ENCODE results near the gene C1QTNF5. TPM values are rescaled to one million over a fixed set of nuclear protein-coding genes. Genes with fewer than 3 reads are reported as not detected.
A peak's percentile ranks its signal among the peaks of the same experiment; 100 is the strongest.

Gene C1QTNF5
- total RNA-seq, 1 donor from 2014 or later = 0.90 TPM

- H3K9me3 Mint-ChIP-seq = no peaks in the 10 kb centered on the region
- H3F3A ChIP-seq (ENCODE audit: low read depth) = peaks cover 17% of the 10 kb centered on the region
- H3K4me3 ChIP-seq = no peak overlapping the region
- H3K4me3 Mint-ChIP-seq = no peak overlapping the region
- no peak overlapping the region for H3K27ac Mint-ChIP-seq
- H4K20me1 ChIP-seq (ENCODE audit: low read depth) = peaks cover 8% of the 10 kb centered on the region
- H3K4me2 ChIP-seq = no peak overlapping the region
- no peak for DNase-seq (ENCODE audit: low spot score)
- H3K79me2 ChIP-seq (ENCODE audit: low read depth) = no peaks in the 10 kb centered on the region
- no peaks in the 10 kb centered on the region for H3K36me3 ChIP-seq
- H3K9me3 ChIP-seq (ENCODE audit: low read depth) = no peaks in the 10 kb centered on the region
- no peak overlapping the region for H3K27ac ChIP-seq
- TF ChIP-seq EZH2phosphoT487 (IDR thresholded peaks at IDR 0.05) = no peak
- TF ChIP-seq CTCF (IDR thresholded peaks at IDR 0.05) = no peak
- H3K9ac ChIP-seq = no peak overlapping the region
- H3K36me3 Mint-ChIP-seq = no peaks in the 10 kb centered on the region
- no peak overlapping the region for H2AFZ ChIP-seq (replicated peaks)
- H3K4me1 ChIP-seq = peaks cover 40% of the 10 kb centered on the region
- H3K4me1 Mint-ChIP-seq = peaks cover 32% of the 10 kb centered on the region
- H3K27me3 Mint-ChIP-seq (ENCODE audit: insufficient read depth, low read depth) = peaks cover 22% of the 10 kb centered on the region
- peaks cover 49% of the 10 kb centered on the region for H3K27me3 ChIP-seq
Measured at GRCh38 chr11:119343726-119344125, 3.0 kb upstream of the C1QTNF5 start.

- no peak for TF ChIP-seq CTCF (IDR thresholded peaks at IDR 0.05)
- TF ChIP-seq EZH2 (IDR thresholded peaks at IDR 0.05) = no peak
- no peak for TF ChIP-seq EZH2phosphoT487 (IDR thresholded peaks at IDR 0.05)
- no peak overlapping the region for H3K4me3 Mint-ChIP-seq
- peaks cover 3% of the 10 kb centered on the region for H3K79me2 ChIP-seq (ENCODE audit: low read depth)
Measured at GRCh38 chr11:119342362-119343130, 1.9 kb upstream of the C1QTNF5 start.

GRCh38 chr11:119342023-119342300 is 1.3 kb upstream of the C1QTNF5 start:
- H3K9me3 ChIP-seq (ENCODE audit: low read depth) = no peaks in the 10 kb centered on the region
- peaks cover 10% of the 10 kb centered on the region for H4K20me1 ChIP-seq (ENCODE audit: low read depth)
- peaks cover 24% of the 10 kb centered on the region for H3K27me3 Mint-ChIP-seq (ENCODE audit: insufficient read depth, low read depth)
- H3F3A ChIP-seq (ENCODE audit: low read depth) = peaks cover 34% of the 10 kb centered on the region
- H3K36me3 ChIP-seq = no peaks in the 10 kb centered on the region
- H3K9me3 Mint-ChIP-seq = no peaks in the 10 kb centered on the region
- no peak overlapping the region for H3K4me2 ChIP-seq
- DNase-seq (ENCODE audit: low spot score) = no peak
- H3K4me1 ChIP-seq = peaks cover 52% of the 10 kb centered on the region
- peak overlapping the region; percentile 48 for H3K4me3 Mint-ChIP-seq
- H3K4me1 Mint-ChIP-seq = peaks cover 41% of the 10 kb centered on the region
- no peak overlapping the region for H3K9ac ChIP-seq
- peaks cover 9% of the 10 kb centered on the region for H3K79me2 ChIP-seq (ENCODE audit: low read depth)
- TF ChIP-seq CTCF (IDR thresholded peaks at IDR 0.05) (no peak), EZH2 (IDR thresholded peaks at IDR 0.05) (no peak), EZH2phosphoT487 (IDR thresholded peaks at IDR 0.05) (no peak)
- no peak overlapping the region for H2AFZ ChIP-seq (replicated peaks)
- H3K27ac ChIP-seq = no peak overlapping the region
- H3K4me3 ChIP-seq = no peak overlapping the region
- no peaks in the 10 kb centered on the region for H3K36me3 Mint-ChIP-seq
- H3K27ac Mint-ChIP-seq = no peak overlapping the region
- H3K27me3 ChIP-seq = peaks cover 50% of the 10 kb centered on the region

More at GRCh38 chr11:119342362-119343130, 1.9 kb upstream of the C1QTNF5 start:
- Histone ChIP-seq H3K4me3 (no peak overlapping the region), H4K20me1 (ENCODE audit: low read depth) (peaks cover 10% of the 10 kb centered on the region), H3K4me2 (no peak overlapping the region), H3K27me3 (peaks cover 50% of the 10 kb centered on the region), H3F3A (ENCODE audit: low read depth) (peaks cover 28% of the 10 kb centered on the region), H3K36me3 (no peaks in the 10 kb centered on the region), H3K9me3 (ENCODE audit: low read depth) (no peaks in the 10 kb centered on the region), H3K4me1 (peaks cover 49% of the 10 kb centered on the region), H3K27ac (no peak overlapping the region), H2AFZ (replicated peaks) (no peak overlapping the region), H3K9ac (no peak overlapping the region)
- Mint-ChIP-seq H3K27me3 (ENCODE audit: insufficient read depth, low read depth) (peaks cover 22% of the 10 kb centered on the region), H3K4me1 (peaks cover 40% of the 10 kb centered on the region), H3K27ac (peak overlapping the region; percentile 16), H3K36me3 (no peaks in the 10 kb centered on the region), H3K9me3 (no peaks in the 10 kb centered on the region)
- no peak for DNase-seq (ENCODE audit: low spot score)
